EL (cell line): ENCODE data around the gene TREM1.
"Not testable (repeated sequence)": the region's sequence is repeated elsewhere in the genome, so short reads cannot be mapped to it uniquely, and the experiment has no call there.

Experiments used
- DNase-seq: peaks from one replicate; pipeline ENCODE4 v3.0.0-alpha.2; 2016

Gene TREM1

GRCh38 chr6:41257369-41258195, 28.9 kb downstream of the TREM1 start:
- DNase-seq = peak; percentile 8

- no peak for DNase-seq
These were observed 30.1 kb downstream of the TREM1 start for GRCh38 chr6:41256383-41256782.

- DNase-seq = no peak
These were observed 30.7 kb downstream of the TREM1 start for GRCh38 chr6:41255638-41256246.

- DNase-seq = no peak
These were observed 31.4 kb downstream of the TREM1 start for GRCh38 chr6:41255110-41255509.

- DNase-seq = no peak
These were observed 33.9 kb downstream of the TREM1 start for GRCh38 chr6:41252401-41253169.

GRCh38 chr6:41247882-41248705, 38.4 kb downstream of the TREM1 start:
- DNase-seq = no peak

GRCh38 chr6:41247288-41247865, 39.1 kb downstream of the TREM1 start:
- DNase-seq = no peak

GRCh38 chr6:41246529-41246928, 40.0 kb downstream of the TREM1 start:
- not testable (repeated sequence) for DNase-seq

GRCh38 chr6:41239467-41240159, 46.9 kb downstream of the TREM1 start:
- no peak for DNase-seq

- no peak for DNase-seq
These were observed 49.4 kb downstream of the TREM1 start for GRCh38 chr6:41237128-41237527.

GRCh38 chr6:41236276-41236675, 50.2 kb downstream of the TREM1 start:
- no peak for DNase-seq

- no peak for DNase-seq
These were observed 53.8 kb downstream of the TREM1 start for GRCh38 chr6:41232667-41233066.

- no peak for DNase-seq
These were observed 55.2 kb downstream of the TREM1 start for GRCh38 chr6:41231246-41231645.

GRCh38 chr6:41229721-41230120, 56.8 kb downstream of the TREM1 start:
- no peak for DNase-seq

- no peak for DNase-seq
These were observed 57.9 kb downstream of the TREM1 start for GRCh38 chr6:41228616-41229015.

- no peak for DNase-seq
These were observed 58.4 kb downstream of the TREM1 start, which contains the start of gene TREML4 for GRCh38 chr6:41228096-41228495. Gene TREML4, plus strand, starts transcription at chr6:41228349. Its CDS starts 79 bp downstream, at chr6:41228428.

GRCh38 chr6:41226752-41227151, 59.7 kb downstream of the TREM1 start:
- no peak for DNase-seq

- no peak for DNase-seq
These were observed 61.7 kb downstream of the TREM1 start for GRCh38 chr6:41224800-41225199.
